ENCODE results near the gene PPP2R1A.
"Not testable (repeated sequence)": the region's sequence is repeated elsewhere in the genome, so short reads cannot be mapped to it uniquely, and the experiment has no call there.

PPP2R1A gene

DNA sequence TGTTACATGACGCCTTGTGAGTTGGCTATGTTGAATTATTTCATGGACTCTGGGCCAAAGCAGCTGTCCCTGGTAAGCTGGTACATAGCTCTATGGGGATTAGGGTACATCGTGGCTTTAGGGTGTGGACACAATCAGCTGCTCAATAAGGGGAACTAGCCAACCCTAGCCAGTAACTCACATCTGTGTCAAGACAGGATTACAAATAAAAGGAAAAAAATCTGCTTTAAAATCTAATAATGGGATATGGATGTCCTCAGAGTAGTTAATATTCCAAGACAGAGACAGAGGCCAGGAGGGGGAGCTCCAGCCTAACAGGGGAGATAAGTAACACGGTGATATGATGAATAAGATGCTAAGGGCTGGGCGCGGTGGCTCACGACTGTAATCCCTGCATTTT lies 58.4 kb downstream of the PPP2R1A start:
- peak; percentile 75 for DNase-seq

DNA sequence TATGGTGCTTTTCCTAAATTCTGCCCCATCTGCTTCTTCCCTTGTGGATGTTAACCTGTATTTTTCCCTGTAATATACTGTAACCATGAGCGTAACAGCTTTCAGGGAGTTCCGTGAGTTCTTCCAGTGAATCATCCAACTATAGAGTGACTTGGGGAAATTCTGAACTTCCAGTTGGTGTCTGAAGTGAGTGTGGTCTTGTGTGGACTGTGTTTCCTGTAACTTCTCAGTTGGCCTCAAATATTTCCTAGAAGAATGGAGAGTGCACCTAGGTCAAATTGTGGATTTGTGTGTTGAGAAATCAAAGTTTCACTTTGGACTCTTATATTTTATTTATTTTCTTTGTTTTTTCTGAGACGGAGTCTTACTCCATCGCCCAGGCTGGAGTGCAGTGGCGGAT lies 68.6 kb downstream of the PPP2R1A start:
- DNase-seq = no peak

GRCh38 chr19:52265556-52265955 lies 75.7 kb downstream of the PPP2R1A start:
- DNase-seq = not testable (repeated sequence)

- peak; percentile 98 for DNase-seq
Observed at GRCh38 chr19:52269338-52270261, 79.7 kb downstream of the PPP2R1A start, which contains the start of gene ZNF766. Gene ZNF766, plus strand, starts transcription at chr19:52269587. Its CDS starts 27 bp downstream, at chr19:52269614.

- peak; percentile 24 for DNase-seq
Observed at GRCh38 chr19:52270266-52270885, 80.5 kb downstream of the PPP2R1A start.

- no peak for DNase-seq
Observed at GRCh38 chr19:52273301-52273700, 83.4 kb downstream of the PPP2R1A start.

- no peak for DNase-seq
Observed at GRCh38 chr19:52274191-52274590, 84.3 kb downstream of the PPP2R1A start.

- no peak for DNase-seq
Observed at GRCh38 chr19:52275988-52276387, 86.1 kb downstream of the PPP2R1A start.

DNA sequence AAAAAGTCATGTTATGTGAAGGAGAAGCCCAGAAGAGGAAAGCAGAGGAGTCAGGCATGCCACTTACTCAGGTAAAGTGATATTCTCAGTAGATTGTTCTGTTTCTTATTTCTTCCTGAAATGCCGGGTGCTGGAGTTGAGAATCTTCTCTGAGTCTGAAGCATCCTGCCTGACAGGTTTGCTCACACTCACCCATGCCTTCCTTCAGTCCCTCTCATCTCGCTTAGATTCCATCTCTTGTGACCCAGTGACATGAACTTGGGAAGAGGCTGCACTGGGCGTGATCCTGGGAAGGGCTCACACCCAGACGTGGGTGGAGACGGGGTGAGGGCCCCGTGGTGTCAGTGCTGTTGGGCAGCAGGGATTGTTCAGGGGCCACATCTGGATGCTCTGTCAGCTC lies 87.6 kb downstream of the PPP2R1A start:
- no peak for DNase-seq

All from right hindlimb (tissue), 1 donor.